Activated CD4-positive, CD25-positive, alpha-beta regulatory T cell treated with anti-CD3 and anti-CD28 coated beads, Interleukin-2, amount 50 U/mL, for 72 hours (primary cell): ENCODE data around the gene OGDH.
"Not testable (repeated sequence)": the region's sequence is repeated elsewhere in the genome, so short reads cannot be mapped to it uniquely, and the experiment has no call there.

Source experiments
- DNase-seq: peaks from one replicate; pipeline ENCODE4 v3.0.0; 2021

OGDH gene

GRCh38 chr7:44606341-44607140 is at the start of gene OGDH:
OGDH (plus strand) TSS chr7:44606627; CDS start chr7:44624344, 17,717 bp downstream.
- DNase-seq = peak; percentile 99

- DNase-seq = no peak
Measured at GRCh38 chr7:44557485-44557884, 48.9 kb upstream of the OGDH start.

- DNase-seq = no peak
Measured at GRCh38 chr7:44559485-44559884, 46.9 kb upstream of the OGDH start.

GRCh38 chr7:44561481-44561880 is 44.9 kb upstream of the OGDH start:
- no peak for DNase-seq

GRCh38 chr7:44561962-44562621 is 44.3 kb upstream of the OGDH start:
- DNase-seq = no peak

GRCh38 chr7:44562622-44562962 is 43.8 kb upstream of the OGDH start:
- DNase-seq = not testable (repeated sequence)

- no peak for DNase-seq
Measured at GRCh38 chr7:44563171-44563679, 43.2 kb upstream of the OGDH start.

- no peak for DNase-seq
Measured at GRCh38 chr7:44564606-44565005, 41.8 kb upstream of the OGDH start.

GRCh38 chr7:44565097-44565794 is 41.2 kb upstream of the OGDH start:
- peak; percentile 71 for DNase-seq

GRCh38 chr7:44565795-44566559 is 40.5 kb upstream of the OGDH start:
- no peak for DNase-seq

- no peak for DNase-seq
Measured at GRCh38 chr7:44566680-44567079, 39.7 kb upstream of the OGDH start.

- no peak for DNase-seq
Measured at GRCh38 chr7:44567884-44568283, 38.5 kb upstream of the OGDH start.

GRCh38 chr7:44568771-44569560 is 37.5 kb upstream of the OGDH start:
- no peak for DNase-seq

- DNase-seq = no peak
Measured at GRCh38 chr7:44569959-44570358, 36.5 kb upstream of the OGDH start.

- DNase-seq = no peak
Measured at GRCh38 chr7:44572771-44573170, 33.7 kb upstream of the OGDH start.

- peak; percentile 92 for DNase-seq
Measured at GRCh38 chr7:44573464-44574286, 32.8 kb upstream of the OGDH start, which contains the start of gene DDX56. DDX56 (minus strand) TSS chr7:44573908; CDS start chr7:44573895, 13 bp downstream.

GRCh38 chr7:44574287-44574872 is 32.0 kb upstream of the OGDH start:
- no peak for DNase-seq

- no peak for DNase-seq
Measured at GRCh38 chr7:44575054-44575453, 31.4 kb upstream of the OGDH start.

GRCh38 chr7:44576228-44576627 is 30.2 kb upstream of the OGDH start:
- DNase-seq = no peak
